ENCODE results near the gene CDK18. TPM values are rescaled to one million over a fixed set of nuclear protein-coding genes. Genes with fewer than 3 reads are reported as not detected.

The CDK18 gene
- total and polyA plus RNA-seq, 2 of the 8 experiments (the other 6 are each of a cell fraction or from before 2014, with no cell fraction given) = 31.2 to 44.0 TPM

DNA sequence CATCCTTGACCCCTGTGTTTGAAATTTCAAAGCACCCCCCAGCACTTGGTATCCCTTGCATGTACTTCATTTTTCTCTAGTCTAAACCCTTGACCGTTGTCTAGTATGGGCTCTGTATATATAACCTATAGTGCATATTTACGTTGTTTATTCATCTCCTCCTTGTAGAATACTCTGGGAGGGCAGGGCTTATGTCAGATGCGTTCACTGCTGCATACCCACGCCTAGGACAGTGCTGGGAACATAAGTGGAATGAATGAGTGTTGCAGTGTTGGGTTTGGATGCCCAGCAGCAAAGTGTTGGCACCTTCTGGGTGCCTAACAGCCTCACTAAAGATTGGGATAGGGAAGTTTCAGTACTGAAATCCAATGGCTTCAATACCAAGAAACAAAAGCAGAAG lies 31.0 kb upstream of the CDK18 start:
- Histone ChIP-seq H3K18ac (ENCODE audit: extremely low read depth, low read length) (0 out of 2 replicates have a peak overlapping the region, but pooled peaks have one; percentile 13), H3K27me3 (replicated peaks in 1 of 4; ENCODE audit: control insufficient read depth in 3 of 4, extremely low read depth in 1 of 4, insufficient read depth in 3 of 4, low read length in 3 of 4) (no peaks in the 10 kb centered on the region; a peak in 3 of 7 replicates), H4K8ac (ENCODE audit: extremely low read depth, insufficient read depth, low read length) (no peak overlapping the region; the same call in 1 of the 2 replicates), H3K36me3 (ENCODE audit: control insufficient read depth in 2 of 4, insufficient read depth in 4 of 4, low read length in 3 of 4) (no peaks in the 10 kb centered on the region), H2AK5ac (ENCODE audit: low read depth, low read length) (no peak overlapping the region), H3K27ac (ENCODE audit: low read depth, low read length) (no peak overlapping the region), H3K4me1 (replicated peaks in 1 of 4; ENCODE audit: control insufficient read depth in 3 of 4, insufficient read depth in 4 of 4, low read length in 3 of 4) (peaks cover 0 to 19% (median 12%) of the 10 kb centered on the region in 4 experiments; a peak in 6 of 7 replicates), H3K23me2 (ENCODE audit: low read depth, low read length) (peaks cover 4% of the 10 kb centered on the region), H2BK15ac (ENCODE audit: low read length) (no peak overlapping the region), H2BK5ac (ENCODE audit: low read depth, low read length) (no peak overlapping the region), H3K4me3 (ENCODE audit: extremely low read depth in 1 of 4, insufficient read depth in 2 of 4, low read depth in 3 of 4, low read length in 4 of 4) (no peak overlapping the region), H2BK120ac (replicated peaks; ENCODE audit: low read depth, low read length) (no peak overlapping the region), H3K56ac (replicated peaks; ENCODE audit: insufficient read length, low read depth, low read length) (no peak overlapping the region), H4K91ac (replicated peaks; ENCODE audit: insufficient read length, low read length) (no peak overlapping the region), H2BK20ac (ENCODE audit: low read length) (no peak overlapping the region), H3K4ac (replicated peaks; ENCODE audit: insufficient read length, low read depth, low read length) (no peak overlapping the region), H2AFZ (ENCODE audit: low read length) (no peak overlapping the region), H3K79me1 (ENCODE audit: low read depth, low read length) (no peaks in the 10 kb centered on the region), H2BK12ac (ENCODE audit: low read depth, low read length) (no peak overlapping the region; the same call in 1 of the 2 replicates), H4K20me1 (replicated peaks in 1 of 2; ENCODE audit: control insufficient read depth in 1 of 2, insufficient read depth in 2 of 2, low read length in 2 of 2) (peaks cover 0 to 3% of the 10 kb centered on the region in 2 experiments), H4K5ac (ENCODE audit: insufficient read length, low read depth, low read length) (no peak overlapping the region), H3K14ac (ENCODE audit: insufficient read length) (no peak overlapping the region), H3K9ac (replicated peaks in 1 of 4; ENCODE audit: extremely low read depth in 1 of 4, low read depth in 3 of 4, low read length in 3 of 4) (no peak overlapping the region), H3K9me3 (ENCODE audit: insufficient read depth in 2 of 2, low read depth in 1 of 2, low read length in 1 of 2) (0 out of 4 replicates have a peak, but pooled peaks cover 0 to 5% of the 10 kb centered on the region in 2 experiments), H3K79me2 (ENCODE audit: control insufficient read depth in 1 of 2, insufficient read depth in 2 of 2, low read length in 2 of 2) (no peaks in the 10 kb centered on the region), H3K4me2 (ENCODE audit: insufficient read depth in 1 of 2, low read depth in 2 of 2, low read length in 2 of 2) (0 out of 4 replicates have a peak overlapping the region, but pooled peaks of 1 of the 2 experiments have one; percentile 17), H3K23ac (ENCODE audit: insufficient read length) (no peak overlapping the region)
- no peak for FAIRE-seq
- 85% methylated on average over 4 of the region's 4 CpGs; no CpG with 5 or more reads in 1 of the 2 experiments for WGBS, 2 experiments (ENCODE audit: extremely low coverage in 1 of 2, insufficient coverage in 1 of 2, insufficient read length in 1 of 2, insufficient replicate concordance in 2 of 2, low coverage in 1 of 2, low lambda C conversion rate in 2 of 2, missing lambda C conversion rate in 1 of 2)
- DNase-seq (ENCODE audit: low read depth in 1 of 2, low spot score in 2 of 2) = no peak
- ChIA-PET CTCF (ENCODE audit: partially characterized antibody) (interaction anchor here (0.8 to 31.2 kb wide), 5 partner anchors 15 to 171 kb away, joined by 3 to 767 read pairs (median 29); partner anchors contain the start of gene BLACAT1), POLR2A (ENCODE audit: partially characterized antibody) (interaction anchor here (0.7 to 1.3 kb wide), 5 partner anchors 12 to 56 kb away, joined by 3 to 8 read pairs (median 3); partner anchors contain the start of gene BLACAT1)
- TF ChIP-seq TBP (IDR thresholded peaks at IDR 0.05; ENCODE audit: low read depth, low read length) (no peak), RNF2 (IDR thresholded peaks at IDR 0.05; ENCODE audit: borderline replicate concordance, low read depth, low read length, missing control alignments, poor library complexity, severe bottlenecking) (no peak), RAD21 (IDR thresholded peaks at IDR 0.05 in 1 of 2, conservative IDR thresholded peaks at IDR 0.05 in 1 of 2; ENCODE audit: low read depth in 2 of 2, low read length in 2 of 2) (no peak), NRF1 (IDR thresholded peaks at IDR 0.05; ENCODE audit: low read depth, low read length) (no peak), SAP30 (IDR thresholded peaks at IDR 0.05; ENCODE audit: insufficient read depth, insufficient replicate concordance, low read length) (no peak), RBBP5 (IDR thresholded peaks at IDR 0.05; ENCODE audit: borderline replicate concordance, low read depth, low read length) (no peak), CHD1 (IDR thresholded peaks at IDR 0.05; ENCODE audit: low read depth, low read length) (no peak), GTF2F1 (IDR thresholded peaks at IDR 0.05; ENCODE audit: borderline replicate concordance, low read depth, low read length) (no peak), MAFK (IDR thresholded peaks at IDR 0.05; ENCODE audit: low read depth, low read length) (no peak), CBX5 (IDR thresholded peaks at IDR 0.05; ENCODE audit: low read depth, low read length) (no peak), TAF1 (IDR thresholded peaks at IDR 0.05; ENCODE audit: low read depth, low read length) (no peak), GABPA (IDR thresholded peaks at IDR 0.05; ENCODE audit: borderline replicate concordance, insufficient read depth, low read length) (no peak), SP1 (IDR thresholded peaks at IDR 0.05; ENCODE audit: low read depth, low read length) (no peak)
